HG02610 (cell line): ENCODE results near the gene TMPRSS6.

ENCODE experiments used
- ATAC-seq: cut with Tn5 transposase; IDR thresholded peaks from one replicate; pipeline ENCODE4 v1.9.1; 2021; ENCODE audit warnings: mild to moderate bottlenecking, moderate library complexity; ENCODE audit not compliant: unreplicated experiment

Gene TMPRSS6

GRCh38 chr22:37017356-37017755 is 92.2 kb downstream of the TMPRSS6 start:
- no peak for ATAC-seq

- ATAC-seq, result no peak
Observed at GRCh38 chr22:37016134-37016910, 93.2 kb downstream of the TMPRSS6 start.

- ATAC-seq, result no peak
Observed at GRCh38 chr22:37015587-37015878, 94.0 kb downstream of the TMPRSS6 start.
